PC-9 (cell line): ENCODE data around the gene ARHGAP6. TPM values are rescaled to one million over a fixed set of nuclear protein-coding genes. Genes with fewer than 3 reads are reported as not detected.

ENCODE experiments used
- BruUV-seq: library from RNA; stranded (reverse); fragments of 400-500 nt; replicated peaks from 2 replicates; lab custom pipeline; 2021; lab: Mats Ljungman, UMichigan
- CTCF ChIA-PET: fragments of 300-600 bp; sonication (Branson Sonifier 250); formaldehyde crosslinking; loops from one replicate; lab custom pipeline; 2022; ENCODE audit warnings: antibody characterized with exemption; lab: Charles Lee
- POLR2A ChIA-PET: fragments of 300-600 bp; sonication (Branson Sonifier 250); formaldehyde crosslinking; loops from one replicate; lab custom pipeline; 2022; ENCODE audit warnings: antibody characterized with exemption; ENCODE audit not compliant: unreplicated experiment; lab: Charles Lee
- DNase-seq, 2 experiments: peaks; one replicate each; pipeline versions ENCODE4 v3.0.0 to v3.0.0-alpha.2; 2015 to 2022; ENCODE audit warnings: mixed read lengths in 1 of 2
- H2AFZ ChIP-seq: fragments of 200-600 bp; sonication (generic); 2 replicates; pipeline ENCODE4 v1.8.1; 2017; ENCODE audit warnings: antibody characterized with exemption
- H3F3A ChIP-seq: fragments of 200-600 bp; sonication (generic); 2 replicates; pipeline ENCODE4 v1.8.1; 2017; ENCODE audit warnings: antibody characterized with exemption, mild to moderate bottlenecking, low read depth; ENCODE audit not compliant: insufficient read depth
- H3K27ac ChIP-seq: fragments of 200-600 bp; sonication (generic); 2 replicates; pipeline ENCODE4 v1.6.1; 2016; ENCODE audit warnings: mixed run types
- H3K27me3 ChIP-seq: fragments of 200-600 bp; sonication (generic); 2 replicates; pipeline ENCODE4 v1.6.1; 2016; ENCODE audit warnings: low read depth, mixed run types; ENCODE audit not compliant: insufficient read depth
- H3K36me3 ChIP-seq: fragments of 200-600 bp; sonication (generic); 2 replicates; pipeline ENCODE4 v1.6.1; 2016; ENCODE audit warnings: low read depth, mixed run types
- H3K4me1 ChIP-seq: fragments of 200-600 bp; sonication (generic); replicated peaks from 2 replicates; pipeline ENCODE4 v1.6.1; 2016; ENCODE audit warnings: mixed run types; ENCODE audit not compliant: insufficient read depth
- H3K4me2 ChIP-seq: fragments of 200-600 bp; sonication (generic); 2 replicates; pipeline ENCODE4 v1.6.1; 2017; ENCODE audit warnings: mixed run types
- H3K4me3 ChIP-seq: fragments of 200-600 bp; sonication (generic); 2 replicates; pipeline ENCODE4 v1.6.1; 2016; ENCODE audit warnings: mixed run types
- H3K79me2 ChIP-seq: fragments of 200-600 bp; sonication (generic); 2 replicates; pipeline ENCODE4 v1.6.1; 2017; ENCODE audit warnings: low read depth, mixed run types
- H3K9me2 ChIP-seq: fragments of 200-600 bp; sonication (generic); 2 replicates; pipeline ENCODE4 v1.8.1; 2017; ENCODE audit warnings: mild to moderate bottlenecking; ENCODE audit not compliant: insufficient read depth
- H3K9me3 ChIP-seq: fragments of 200-600 bp; sonication (generic); 2 replicates; pipeline ENCODE4 v1.8.1; 2016; ENCODE audit warnings: low read depth; ENCODE audit not compliant: insufficient read depth
- H4K20me1 ChIP-seq: fragments of 200-600 bp; sonication (generic); 2 replicates; pipeline ENCODE4 v1.8.1; 2017; ENCODE audit not compliant: insufficient read depth
- CTCF ChIP-seq: fragments of 200-600 bp; sonication (generic); conservative IDR thresholded peaks from 2 replicates; pipeline ENCODE4 v1.6.1; 2017; ENCODE audit warnings: mixed run types, antibody characterized with exemption, mild to moderate bottlenecking, moderate library complexity
- EZH2 ChIP-seq: fragments of 200-600 bp; sonication (generic); IDR thresholded peaks from 2 replicates; pipeline ENCODE4 v1.8.0; 2017; ENCODE audit warnings: antibody characterized with exemption, low read depth
- intact Hi-C: fragments of 100-400 bp; cut with micrococcal nuclease; formaldehyde crosslinking; loops from one replicate; pipeline ENCODE4 v1.10.0; 2022; ENCODE audit not compliant: unreplicated experiment
- total RNA-seq: library from RNA; stranded (reverse); gene quantifications from 2 replicates; pipeline ENCODE4 v1.2.3, GENCODE V29; 2021

The ARHGAP6 gene
- total RNA-seq, 1 experiment from 2014 or later = not detected

- intact Hi-C loops = no loop called here
- no peak overlapping the region for H2AFZ ChIP-seq
- H4K20me1 ChIP-seq = no peaks in the 10 kb centered on the region
- no peaks in the 10 kb centered on the region for H3K36me3 ChIP-seq
- H3K4me1 ChIP-seq = no peaks in the 10 kb centered on the region
- TF ChIP-seq EZH2 (no peak), CTCF (no peak)
- CTCF ChIA-PET = no interaction called here
- POLR2A ChIA-PET = no interaction called here
- no peak for DNase-seq
- BruUV-seq = no TSS peak
- H3K4me2 ChIP-seq = no peak overlapping the region
- H3K79me2 ChIP-seq = no peaks in the 10 kb centered on the region
- no peaks in the 10 kb centered on the region for H3F3A ChIP-seq
- no peaks in the 10 kb centered on the region for H3K27me3 ChIP-seq
- no peaks in the 10 kb centered on the region for H3K9me3 ChIP-seq
- H3K9me2 ChIP-seq = no peaks in the 10 kb centered on the region
- no peak overlapping the region for H3K4me3 ChIP-seq
- H3K27ac ChIP-seq = no peak overlapping the region
Measured at GRCh38 chrX:11589641-11590040, 76.1 kb downstream of the ARHGAP6 start.

- TF ChIP-seq CTCF = no peak
- TF ChIP-seq EZH2 = no peak
- no peaks in the 10 kb centered on the region for H4K20me1 ChIP-seq
- POLR2A ChIA-PET = no interaction called here
- no peaks in the 10 kb centered on the region for H3K4me1 ChIP-seq
- H3K27me3 ChIP-seq = no peaks in the 10 kb centered on the region
- no peak for DNase-seq
- no peak overlapping the region for H3K27ac ChIP-seq
- H2AFZ ChIP-seq = no peak overlapping the region
- H3K4me3 ChIP-seq = no peak overlapping the region
- CTCF ChIA-PET = no interaction called here
- no peak overlapping the region for H3K4me2 ChIP-seq
- no peaks in the 10 kb centered on the region for H3F3A ChIP-seq
- H3K9me3 ChIP-seq = no peaks in the 10 kb centered on the region
- H3K36me3 ChIP-seq = no peaks in the 10 kb centered on the region
- H3K9me2 ChIP-seq = no peaks in the 10 kb centered on the region
- intact Hi-C loops = no loop called here
- no peaks in the 10 kb centered on the region for H3K79me2 ChIP-seq
- BruUV-seq = no TSS peak
Measured at GRCh38 chrX:11588097-11588496, 77.6 kb downstream of the ARHGAP6 start.

- H4K20me1 ChIP-seq = no peaks in the 10 kb centered on the region
- H3K4me3 ChIP-seq = no peak overlapping the region
- H3K27ac ChIP-seq = no peak overlapping the region
- no peaks in the 10 kb centered on the region for H3K79me2 ChIP-seq
- no peak overlapping the region for H3K4me2 ChIP-seq
- no peaks in the 10 kb centered on the region for H3K4me1 ChIP-seq
- H3F3A ChIP-seq = no peaks in the 10 kb centered on the region
- H3K27me3 ChIP-seq = no peaks in the 10 kb centered on the region
- H2AFZ ChIP-seq = no peak overlapping the region
- H3K9me3 ChIP-seq = no peaks in the 10 kb centered on the region
- ChIA-PET POLR2A (no interaction called here), CTCF (no interaction called here)
- DNase-seq = no peak
- intact Hi-C loops = no loop called here
- BruUV-seq = no TSS peak
- H3K36me3 ChIP-seq = no peaks in the 10 kb centered on the region
- TF ChIP-seq EZH2 (no peak), CTCF (no peak)
- H3K9me2 ChIP-seq = no peaks in the 10 kb centered on the region
Measured at GRCh38 chrX:11585174-11585573, 80.5 kb downstream of the ARHGAP6 start.
